Panc1 (cell line): ENCODE results near the gene ZDHHC14. TPM values are rescaled to one million over a fixed set of nuclear protein-coding genes. Genes with fewer than 3 reads are reported as not detected.

Source experiments
- ATAC-seq: fragments of 200-7000 bp; cut with Tn5 transposase; 2 replicates; pipeline ENCODE4 v1.9.1; 2020; ENCODE audit warnings: mild to moderate bottlenecking, moderate library complexity
- BruUV-seq: library from RNA; stranded (reverse); fragments of 400-500 nt; replicated peaks from 2 replicates; lab custom pipeline; 2021; lab: Mats Ljungman, UMichigan
- CTCF ChIA-PET: fragments of 300-600 bp; sonication (Branson Sonifier 250); formaldehyde crosslinking; loops from one replicate; lab custom pipeline; 2022; ENCODE audit warnings: antibody characterized with exemption; lab: Charles Lee
- POLR2A ChIA-PET: fragments of 300-600 bp; sonication (Branson Sonifier 250); formaldehyde crosslinking; loops from one replicate; lab custom pipeline; 2022; ENCODE audit warnings: antibody characterized with exemption; lab: Charles Lee
- DNase-seq: peaks from one replicate; pipeline ENCODE4 v3.0.0-alpha.2; 2010; ENCODE audit warnings: low read depth, low spot score
- H3K27ac ChIP-seq: 2 replicates; pipeline ENCODE4 v1.5.1; 2011; ENCODE audit warnings: mild to moderate bottlenecking, low read length, inconsistent platforms
- H3K27me3 ChIP-seq: fragments of 200-500 bp; sonication (Bioruptor generic); 2 replicates; pipeline ENCODE4 v1.6.0; 2014; ENCODE audit warnings: low read length, inconsistent platforms; ENCODE audit not compliant: control insufficient read depth, insufficient read depth
- H3K36me3 ChIP-seq: fragments of 200-500 bp; sonication (Bioruptor generic); 2 replicates; pipeline ENCODE4 v1.5.1; 2014; ENCODE audit warnings: inconsistent platforms, mild to moderate bottlenecking, low read length, moderate library complexity; ENCODE audit not compliant: control insufficient read depth, insufficient read depth
- H3K4me1 ChIP-seq: 2 replicates; pipeline ENCODE4 v1.5.1; 2011; ENCODE audit warnings: inconsistent platforms, mild to moderate bottlenecking, low read length, moderate library complexity; ENCODE audit not compliant: control insufficient read depth, insufficient read depth
- H3K4me3 ChIP-seq, 2 experiments: 2 replicates each; pipeline ENCODE4 v1.5.1; 2011 to 2012; ENCODE audit warnings: low read depth in 2 of 2, low read length in 2 of 2, mild to moderate bottlenecking in 2 of 2, inconsistent platforms in 1 of 2, moderate library complexity in 1 of 2
- H3K9me3 ChIP-seq: fragments of 200-500 bp; sonication (Bioruptor generic); 2 replicates; pipeline ENCODE4 v1.5.1; 2014; ENCODE audit warnings: low read depth, mild to moderate bottlenecking, inconsistent platforms, low read length, moderate library complexity; ENCODE audit not compliant: control insufficient read depth, insufficient read depth
- CTCF ChIP-seq: fragments of 450-650 bp; IDR thresholded peaks from 2 replicates; pipeline ENCODE4 v1.5.1; 2017; ENCODE audit warnings: mild to moderate bottlenecking
- POLR2AphosphoS5 ChIP-seq: IDR thresholded peaks from 2 replicates; pipeline ENCODE4 v1.6.1; 2012; ENCODE audit warnings: mild to moderate bottlenecking, low read depth, low read length, moderate library complexity
- REST ChIP-seq, 2 experiments: IDR thresholded peaks; 2 replicates each; pipeline ENCODE4 v1.6.1; 2011 to 2012; ENCODE audit warnings: low read depth in 2 of 2, control low read depth in 1 of 2, low read length in 1 of 2, mild to moderate bottlenecking in 1 of 2, moderate library complexity in 1 of 2; ENCODE audit not compliant: insufficient read depth in 1 of 2
- SIN3A ChIP-seq: IDR thresholded peaks from 2 replicates; pipeline ENCODE4 v1.6.1; 2012; ENCODE audit warnings: low read depth, mild to moderate bottlenecking, low read length, moderate library complexity, borderline replicate concordance; ENCODE audit not compliant: insufficient read depth
- TCF7L2 ChIP-seq: IDR thresholded peaks from 2 replicates; pipeline ENCODE4 v1.6.1; 2011; ENCODE audit warnings: mild to moderate bottlenecking, low read depth, low read length, inconsistent platforms
- in situ Hi-C: cut with HindIII; loops from 2 replicates; pipeline ENCODE4 v1.10.0; 2016; ENCODE audit warnings: low sequenced_read_pairs, low pct_unique_long_range_greater_than_20kb
- intact Hi-C: fragments of 100-400 bp; cut with micrococcal nuclease; formaldehyde crosslinking; loops from one replicate; pipeline ENCODE4 v1.10.0; 2022; ENCODE audit not compliant: unreplicated experiment
- total RNA-seq: library from RNA; stranded (reverse); gene quantifications from one replicate; pipeline ENCODE4 v1.2.1, GENCODE V29; 2021; ENCODE audit not compliant: unreplicated experiment

ZDHHC14 gene
- total RNA-seq, 1 experiment from 2014 or later = 19.9 TPM

DNA sequence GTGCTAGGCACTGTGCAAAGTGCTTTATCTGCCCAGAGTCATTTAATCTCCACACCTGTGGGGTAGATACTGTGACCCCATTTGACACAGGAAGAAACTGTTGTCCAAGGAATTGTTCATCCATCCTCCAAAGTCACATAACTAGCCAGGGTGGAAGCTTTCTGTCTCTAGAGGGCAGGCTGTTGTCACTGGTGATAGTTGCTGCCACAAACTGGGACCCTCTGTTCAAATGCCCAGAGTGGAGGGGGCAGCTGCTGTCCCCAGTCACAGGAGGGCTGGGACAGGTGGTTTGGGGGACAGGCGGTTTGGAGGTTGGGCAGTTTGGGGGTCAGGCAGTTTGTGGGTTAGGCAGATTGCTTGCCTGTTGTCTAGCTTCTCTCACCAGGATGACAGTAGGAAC, 41.6 kb upstream of the ZDHHC14 start:
- in situ Hi-C loops = no loop called here
- TF ChIP-seq CTCF = peak; percentile 61
- TF ChIP-seq SIN3A = no peak
- no peak for TF ChIP-seq TCF7L2
- TF ChIP-seq POLR2AphosphoS5 = no peak
- no TSS peak for BruUV-seq

GRCh38 chr6:157343732-157344131, 37.3 kb upstream of the ZDHHC14 start:
- in situ Hi-C loops = no loop called here

More for the DNA sequence above, 41.6 kb upstream of the ZDHHC14 start:
- intact Hi-C loops = no loop called here
- POLR2A ChIA-PET = no interaction called here
- Histone ChIP-seq H3K9me3 (no peaks in the 10 kb centered on the region), H3K27me3 (no peaks in the 10 kb centered on the region), H3K4me3 (no peak overlapping the region), H3K4me1 (no peaks in the 10 kb centered on the region), H3K36me3 (no peaks in the 10 kb centered on the region), H3K27ac (no peak overlapping the region)
- CTCF ChIA-PET = no interaction called here
- peak; percentile 75; the same call in 1 of the 2 replicates for ATAC-seq
- no peak for DNase-seq

More at GRCh38 chr6:157343732-157344131, 37.3 kb upstream of the ZDHHC14 start:
- no peaks in the 10 kb centered on the region for H3K36me3 ChIP-seq
- POLR2A ChIA-PET = no interaction called here
- no TSS peak for BruUV-seq
- no peak for DNase-seq
- no peaks in the 10 kb centered on the region for H3K4me1 ChIP-seq
- no peak overlapping the region for H3K4me3 ChIP-seq
- intact Hi-C loops = no loop called here
- no peaks in the 10 kb centered on the region for H3K9me3 ChIP-seq
- H3K27me3 ChIP-seq = peaks cover 14% of the 10 kb centered on the region; the same call in 1 of the 2 replicates
- ATAC-seq = 0 out of 2 replicates have a peak, but pooled peaks have one; percentile 38
- TF ChIP-seq CTCF (no peak), REST (IDR thresholded peaks at IDR 0.05; ENCODE audit: insufficient read depth in 1 of 2, low read depth in 2 of 2, low read length in 1 of 2) (no peak), POLR2AphosphoS5 (no peak), SIN3A (no peak), TCF7L2 (no peak)
- H3K27ac ChIP-seq = no peak overlapping the region
- CTCF ChIA-PET = interaction anchor here (0.9 kb wide), 1 partner anchor 20 kb away, joined by 3 read pairs; no protein-coding TSS in a partner anchor
